Esophagus squamous epithelium (tissue), 5 donors: ENCODE data around the gene STAP2. TPM values are rescaled to one million over a fixed set of nuclear protein-coding genes. Genes with fewer than 3 reads are reported as not detected.

Experiments used
- DNase-seq: peaks from one replicate; lab custom pipeline; 2025; lab: John Stamatoyannopoulos, UW
- H3K27ac ChIP-seq, 4 donors: fragments of 200-600 bp; sonication (generic); one replicate each; pipeline ENCODE4 v1.5.1; 2016 to 2019; ENCODE audit warnings: mild to moderate bottlenecking in 1 of 4
- H3K27me3 ChIP-seq, 4 donors: fragments of 200-600 bp; sonication (generic); 1 replicate in 3 of 4; 2 replicates in 1 of 4; pipeline versions ENCODE4 v1.5.1 to v1.6.0; 2017 to 2021; ENCODE audit warnings: antibody characterized with exemption in 1 of 4
- H3K36me3 ChIP-seq, 3 donors: fragments of 200-600 bp; sonication (generic); one replicate each; pipeline ENCODE4 v1.5.1; 2016 to 2019
- H3K4me1 ChIP-seq, 3 donors: fragments of 200-600 bp; sonication (generic); one replicate each; pipeline ENCODE4 v1.5.1; 2017 to 2019
- H3K4me3 ChIP-seq, 4 donors: fragments of 200-600 bp; sonication (generic); 1 replicate in 3 of 4; 2 replicates in 1 of 4; pipeline ENCODE4 v1.5.1; 2016 to 2019; ENCODE audit warnings: mild to moderate bottlenecking in 2 of 4, moderate library complexity in 1 of 4
- H3K9me3 ChIP-seq, 3 donors: fragments of 200-600 bp; sonication (generic); one replicate each; pipeline ENCODE4 v1.5.1; 2016 to 2019
- POLR2A ChIP-seq, 4 donors: fragments of 450-650 bp; IDR thresholded peaks; one replicate each; pipeline ENCODE4 v1.6.1; 2017; ENCODE audit warnings: antibody characterized with exemption in 4 of 4, mild to moderate bottlenecking in 4 of 4, moderate library complexity in 3 of 4
- WGBS, 2 donors: methylation state at CpG; one replicate each; pipeline ENCODE4 v1.1.5; 2018; 5-methylcytosine and 5-hydroxymethylcytosine counted together
- intact Hi-C: fragments of 100-400 bp; cut with DNase I; formaldehyde crosslinking; loops from one replicate; pipeline ENCODE4 v1.15.0; 2022
- total RNA-seq, 4 donors: library from RNA; depleted of rRNA; stranded (reverse); fragments of >200 nt; gene quantifications; one replicate each; pipeline ENCODE4 v1.1.0, GENCODE V29; 2016
- TF ChIP-seq, protein P1 (sequence below), 6 experiments: fragments of 450-650 bp in 4 of 6; fragments of 200-600 bp in 2 of 6; sonication (generic) in 2 of 6; IDR thresholded peaks; one replicate each; pipeline ENCODE4 v1.5.1; 2016 to 2019; ENCODE audit warnings: antibody characterized with exemption in 6 of 6, mild to moderate bottlenecking in 4 of 6, moderate library complexity in 4 of 6
- donor health status: DM: yes; HTN: yes; CAD: no.

STAP2 gene
- total RNA-seq, 4 donors from 2014 or later = 61.4 to 131 (median 82.5) TPM

- 79 to 81% methylated on average over 5 to 11 of the region's 23 CpGs for WGBS, 2 donors
- intact Hi-C loops = no loop called here
- no peaks in the 10 kb centered on the region for H3K9me3 ChIP-seq
- H3K36me3 ChIP-seq = peaks cover 12 to 89% (median 23%) of the 10 kb centered on the region in 3 donors
- no peak for DNase-seq
- H3K27ac ChIP-seq = no peak overlapping the region
- no peaks in the 10 kb centered on the region for H3K27me3 ChIP-seq
- peaks cover 0 to 27% (median 8%) of the 10 kb centered on the region in 3 donors for H3K4me1 ChIP-seq
- H3K4me3 ChIP-seq = no peak overlapping the region
- TF ChIP-seq, protein P1, sequence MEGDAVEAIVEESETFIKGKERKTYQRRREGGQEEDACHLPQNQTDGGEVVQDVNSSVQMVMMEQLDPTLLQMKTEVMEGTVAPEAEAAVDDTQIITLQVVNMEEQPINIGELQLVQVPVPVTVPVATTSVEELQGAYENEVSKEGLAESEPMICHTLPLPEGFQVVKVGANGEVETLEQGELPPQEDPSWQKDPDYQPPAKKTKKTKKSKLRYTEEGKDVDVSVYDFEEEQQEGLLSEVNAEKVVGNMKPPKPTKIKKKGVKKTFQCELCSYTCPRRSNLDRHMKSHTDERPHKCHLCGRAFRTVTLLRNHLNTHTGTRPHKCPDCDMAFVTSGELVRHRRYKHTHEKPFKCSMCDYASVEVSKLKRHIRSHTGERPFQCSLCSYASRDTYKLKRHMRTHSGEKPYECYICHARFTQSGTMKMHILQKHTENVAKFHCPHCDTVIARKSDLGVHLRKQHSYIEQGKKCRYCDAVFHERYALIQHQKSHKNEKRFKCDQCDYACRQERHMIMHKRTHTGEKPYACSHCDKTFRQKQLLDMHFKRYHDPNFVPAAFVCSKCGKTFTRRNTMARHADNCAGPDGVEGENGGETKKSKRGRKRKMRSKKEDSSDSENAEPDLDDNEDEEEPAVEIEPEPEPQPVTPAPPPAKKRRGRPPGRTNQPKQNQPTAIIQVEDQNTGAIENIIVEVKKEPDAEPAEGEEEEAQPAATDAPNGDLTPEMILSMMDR (IDR thresholded peaks at IDR 0.05) = no peak
- TF ChIP-seq POLR2A (IDR thresholded peaks at IDR 0.05) = no peak
Observed at GRCh38 chr19:4357095-4357797, 18.6 kb upstream of the STAP2 start.

GRCh38 chr19:4354897-4355296, 16.3 kb upstream of the STAP2 start:
- no peak for DNase-seq
- Histone ChIP-seq H3K27ac (no peak overlapping the region), H3K4me3 (no peak overlapping the region), H3K36me3 (peaks cover 0 to 77% (median 2%) of the 10 kb centered on the region in 3 donors), H3K27me3 (no peaks in the 10 kb centered on the region), H3K4me1 (peaks cover 0 to 7% (median 0%) of the 10 kb centered on the region in 3 donors), H3K9me3 (no peaks in the 10 kb centered on the region)
- intact Hi-C loops = loop anchor here (5.0 kb wide), 1 partner anchor 88 kb away; no protein-coding TSS in a partner anchor
- TF ChIP-seq POLR2A (IDR thresholded peaks at IDR 0.05) = no peak
- TF ChIP-seq, protein P1 (IDR thresholded peaks at IDR 0.05) = no peak
- 75 to 85% methylated on average over 3 to 10 of the region's 17 CpGs for WGBS, 2 donors

- TF ChIP-seq POLR2A (IDR thresholded peaks at IDR 0.05) = no peak
- TF ChIP-seq, protein P1 (IDR thresholded peaks at IDR 0.05) = no peak
- Histone ChIP-seq H3K27ac (no peak overlapping the region), H3K27me3 (no peaks in the 10 kb centered on the region), H3K4me3 (no peak overlapping the region), H3K9me3 (no peaks in the 10 kb centered on the region), H3K36me3 (peaks cover 0 to 77% (median 0%) of the 10 kb centered on the region in 3 donors), H3K4me1 (peaks cover 0 to under 1% (median 0%) of the 10 kb centered on the region in 3 donors)
- WGBS, 2 donors = 87 to 100% methylated on average over 1 to 9 of the region's 12 CpGs
- no peak for DNase-seq
- intact Hi-C loops = loop anchor here (5.0 kb wide), 1 partner anchor 87 kb away; no protein-coding TSS in a partner anchor
Observed at GRCh38 chr19:4354282-4354681, 15.7 kb upstream of the STAP2 start.

- no peak for TF ChIP-seq POLR2A (IDR thresholded peaks at IDR 0.05)
- TF ChIP-seq, protein P1 (IDR thresholded peaks at IDR 0.05) = peak; percentile 20 to 93 (median 74)
Observed at GRCh38 chr19:4352701-4353121, 14.1 kb upstream of the STAP2 start.

GRCh38 chr19:4350726-4351125, 12.1 kb upstream of the STAP2 start:
- intact Hi-C loops = loop anchor here (5.0 kb wide), 1 partner anchor 83 kb away; no protein-coding TSS in a partner anchor
- WGBS, 2 donors = 94 to 97% methylated on average over 8 to 9 of the region's 9 CpGs
- Histone ChIP-seq H3K36me3 (peaks cover 0 to 77% (median 0%) of the 10 kb centered on the region in 3 donors), H3K4me1 (peaks cover 0 to 2% (median 0%) of the 10 kb centered on the region in 3 donors), H3K9me3 (no peaks in the 10 kb centered on the region), H3K27ac (no peak overlapping the region), H3K4me3 (no peak overlapping the region), H3K27me3 (no peaks in the 10 kb centered on the region)
- no peak for DNase-seq
- TF ChIP-seq, protein P1 (IDR thresholded peaks at IDR 0.05) = no peak
- TF ChIP-seq POLR2A (IDR thresholded peaks at IDR 0.05) = no peak

More at GRCh38 chr19:4352701-4353121, 14.1 kb upstream of the STAP2 start:
- H3K4me1 ChIP-seq = no peaks in the 10 kb centered on the region
- no peaks in the 10 kb centered on the region for H3K27me3 ChIP-seq
- 37 to 48% methylated on average over 4 to 7 of the region's 9 CpGs for WGBS, 2 donors
- intact Hi-C loops = loop anchor here (5.0 kb wide), 1 partner anchor 85 kb away; no protein-coding TSS in a partner anchor
- peak overlapping the region in 1 of 4 donors; percentile 14 for H3K27ac ChIP-seq
- no peak for DNase-seq
- H3K4me3 ChIP-seq = no peak overlapping the region
- H3K9me3 ChIP-seq = no peaks in the 10 kb centered on the region
- H3K36me3 ChIP-seq = peaks cover 0 to 77% (median 0%) of the 10 kb centered on the region in 3 donors
